Liver (tissue), 3 donors: ENCODE results near the gene PYGM.

Source experiments
- GABPA ChIP-seq, 2 donors: IDR thresholded peaks in 1 of 2; conservative IDR thresholded peaks in 1 of 2; 2 replicates each; pipeline ENCODE4 v1.6.1; 2016; ENCODE audit warnings: antibody characterized with exemption in 2 of 2, mild to moderate bottlenecking in 1 of 2, moderate library complexity in 1 of 2
- NR2F2 ChIP-seq: IDR thresholded peaks from 2 replicates; pipeline ENCODE4 v1.6.1; 2016; ENCODE audit warnings: antibody characterized with exemption
- RAD21 ChIP-seq, 2 donors: IDR thresholded peaks; 2 replicates each; pipeline ENCODE4 v1.6.1; 2016; ENCODE audit warnings: antibody characterized with exemption in 2 of 2, mild to moderate bottlenecking in 2 of 2
- TAF1 ChIP-seq: conservative IDR thresholded peaks from 2 replicates; pipeline ENCODE4 v1.6.1; 2016; ENCODE audit warnings: antibody characterized with exemption, mild to moderate bottlenecking
- YY1 ChIP-seq: IDR thresholded peaks from 2 replicates; pipeline ENCODE4 v1.6.1; 2016; ENCODE audit warnings: antibody characterized with exemption, mild to moderate bottlenecking
- ZBTB33 ChIP-seq: IDR thresholded peaks from 2 replicates; pipeline ENCODE4 v1.6.1; 2016; ENCODE audit warnings: antibody characterized with exemption
- TF ChIP-seq, protein P1 (sequence below): fragments of 150-350 bp; IDR thresholded peaks from 2 replicates; pipeline ENCODE4 v1.5.1; 2017; ENCODE audit warnings: improper control_type of control experiment, low read depth, low read length; ENCODE audit not compliant: missing input control
- TF ChIP-seq, protein P2 (sequence below): IDR thresholded peaks from 2 replicates; pipeline ENCODE4 v1.6.1; 2016; ENCODE audit warnings: antibody characterized with exemption
- donor health status: healthy.
- donor health status: healthy.

- TF ChIP-seq, protein P1, sequence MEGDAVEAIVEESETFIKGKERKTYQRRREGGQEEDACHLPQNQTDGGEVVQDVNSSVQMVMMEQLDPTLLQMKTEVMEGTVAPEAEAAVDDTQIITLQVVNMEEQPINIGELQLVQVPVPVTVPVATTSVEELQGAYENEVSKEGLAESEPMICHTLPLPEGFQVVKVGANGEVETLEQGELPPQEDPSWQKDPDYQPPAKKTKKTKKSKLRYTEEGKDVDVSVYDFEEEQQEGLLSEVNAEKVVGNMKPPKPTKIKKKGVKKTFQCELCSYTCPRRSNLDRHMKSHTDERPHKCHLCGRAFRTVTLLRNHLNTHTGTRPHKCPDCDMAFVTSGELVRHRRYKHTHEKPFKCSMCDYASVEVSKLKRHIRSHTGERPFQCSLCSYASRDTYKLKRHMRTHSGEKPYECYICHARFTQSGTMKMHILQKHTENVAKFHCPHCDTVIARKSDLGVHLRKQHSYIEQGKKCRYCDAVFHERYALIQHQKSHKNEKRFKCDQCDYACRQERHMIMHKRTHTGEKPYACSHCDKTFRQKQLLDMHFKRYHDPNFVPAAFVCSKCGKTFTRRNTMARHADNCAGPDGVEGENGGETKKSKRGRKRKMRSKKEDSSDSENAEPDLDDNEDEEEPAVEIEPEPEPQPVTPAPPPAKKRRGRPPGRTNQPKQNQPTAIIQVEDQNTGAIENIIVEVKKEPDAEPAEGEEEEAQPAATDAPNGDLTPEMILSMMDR = no peak
- TF ChIP-seq ZBTB33 (no peak), GABPA (IDR thresholded peaks at IDR 0.05 in 1 of 2, conservative IDR thresholded peaks at IDR 0.05 in 1 of 2) (no peak), TAF1 (no peak), YY1 (no peak), RAD21 (IDR thresholded peaks at IDR 0.05) (no peak), NR2F2 (no peak)
- TF ChIP-seq, protein P2, sequence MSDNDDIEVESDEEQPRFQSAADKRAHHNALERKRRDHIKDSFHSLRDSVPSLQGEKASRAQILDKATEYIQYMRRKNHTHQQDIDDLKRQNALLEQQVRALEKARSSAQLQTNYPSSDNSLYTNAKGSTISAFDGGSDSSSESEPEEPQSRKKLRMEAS = no peak
Measured at GRCh38 chr11:64796047-64796756, 36.4 kb upstream of the PYGM start.
